HepG2 (cell line): ENCODE data around the gene PRDM15. TPM values are rescaled to one million over a fixed set of nuclear protein-coding genes. Genes with fewer than 3 reads are reported as not detected.

Source experiments
- ARNTL ChIP-seq: sonication (generic); formaldehyde crosslinking; IDR thresholded peaks from 2 replicates; pipeline ENCODE4 v1.4.0; 2020; ENCODE audit warnings: mild to moderate bottlenecking, missing genetic modification reagents
- ELF3 ChIP-seq: IDR thresholded peaks from 2 replicates; pipeline ENCODE4 v1.6.1; 2016; ENCODE audit warnings: missing genetic modification reagents, missing compliant biosample characterization
- FOXJ3 ChIP-seq: sonication (generic); formaldehyde crosslinking; IDR thresholded peaks from 2 replicates; pipeline ENCODE4 v1.4.0; 2020; ENCODE audit warnings: missing genetic modification reagents, mild to moderate bottlenecking, borderline replicate concordance
- FOXP1 ChIP-seq, 2 experiments: fragments of 450-650 bp in 1 of 2; IDR thresholded peaks; 2 replicates each; pipeline ENCODE4 v1.6.1; 2017 to 2018; ENCODE audit warnings: antibody characterized with exemption in 1 of 2
- GATAD1 ChIP-seq: IDR thresholded peaks from 2 replicates; pipeline ENCODE4 v1.6.1; 2016; ENCODE audit warnings: missing genetic modification reagents, missing compliant biosample characterization
- MIER3 ChIP-seq: IDR thresholded peaks from 2 replicates; pipeline ENCODE4 v1.6.1; 2016; ENCODE audit warnings: missing compliant biosample characterization, borderline replicate concordance
- MYC ChIP-seq: sonication (generic); formaldehyde crosslinking; IDR thresholded peaks from 2 replicates; pipeline ENCODE4 v1.9.0; 2021; ENCODE audit warnings: missing genetic modification reagents, borderline replicate concordance
- PHF20 ChIP-seq: sonication (generic); formaldehyde crosslinking; IDR thresholded peaks from 2 replicates; pipeline ENCODE4 v1.5.0; 2020; ENCODE audit warnings: mild to moderate bottlenecking, missing genetic modification reagents
- PPARG ChIP-seq: conservative IDR thresholded peaks from 2 replicates; pipeline ENCODE4 v1.6.1; 2016; ENCODE audit warnings: missing biosample characterization, missing genetic modification reagents
- SAP130 ChIP-seq: IDR thresholded peaks from 2 replicates; pipeline ENCODE4 v1.6.1; 2016; ENCODE audit warnings: low read depth
- SIN3B ChIP-seq: fragments of 150-350 bp; IDR thresholded peaks from 2 replicates; pipeline ENCODE4 v1.6.1; 2014; ENCODE audit warnings: low read length
- SMARCE1 ChIP-seq: fragments of 450-650 bp; IDR thresholded peaks from 2 replicates; pipeline ENCODE4 v1.6.1; 2017; ENCODE audit warnings: borderline replicate concordance
- SOX13 ChIP-seq, 3 experiments: fragments of 450-650 bp in 1 of 3; sonication (generic) in 1 of 3; formaldehyde crosslinking in 1 of 3; IDR thresholded peaks in 2 of 3; conservative IDR thresholded peaks in 1 of 3; 2 replicates each; pipeline versions ENCODE4 v1.5.0 to v1.6.1; 2016 to 2020; ENCODE audit warnings: antibody characterized with exemption in 1 of 3, mild to moderate bottlenecking in 1 of 3, missing compliant biosample characterization in 1 of 3, missing genetic modification reagents in 1 of 3, moderate library complexity in 1 of 3
- SOX5 ChIP-seq: IDR thresholded peaks from 2 replicates; pipeline ENCODE4 v1.6.1; 2016; ENCODE audit warnings: borderline replicate concordance
- SPEN ChIP-seq: sonication (generic); formaldehyde crosslinking; IDR thresholded peaks from 2 replicates; pipeline ENCODE4 v1.5.1; 2020; ENCODE audit warnings: low read depth, mild to moderate bottlenecking, missing genetic modification reagents
- ZEB1 ChIP-seq: IDR thresholded peaks from 2 replicates; pipeline ENCODE4 v1.6.1; 2012; ENCODE audit warnings: mild to moderate bottlenecking, low read depth, inconsistent platforms; ENCODE audit not compliant: insufficient replicate concordance
- ZNF441 ChIP-seq: sonication (generic); formaldehyde crosslinking; IDR thresholded peaks from 2 replicates; pipeline ENCODE4 v1.7.0; 2021; ENCODE audit warnings: missing genetic modification reagents, borderline replicate concordance
- ZNF775 ChIP-seq: sonication (generic); formaldehyde crosslinking; IDR thresholded peaks from 2 replicates; pipeline ENCODE4 v1.4.0; 2020; ENCODE audit warnings: missing genetic modification reagents, mild to moderate bottlenecking, moderate library complexity, borderline replicate concordance
- ZSCAN30 ChIP-seq: sonication (generic); formaldehyde crosslinking; IDR thresholded peaks from 2 replicates; pipeline ENCODE4 v1.5.0; 2020; ENCODE audit warnings: mild to moderate bottlenecking, missing genetic modification reagents
- polyA plus RNA-seq, 8 experiments: library from polyadenylated mRNA; depleted of rRNA in 3 of 8; stranded (reverse) in 7 of 8; unstranded in 1 of 8; fragments of >200 nt; fragmentation: Illumina TruSeq in 4 of 8; extraction: Trizol in 4 of 8; gene quantifications; 2 replicates each; pipeline versions ENCODE4 v1.2.1 to v1.2.3, GENCODE V29; 2011 to 2016; ENCODE audit warnings: low read depth in 4 of 8, missing spikeins in 1 of 8, mixed read lengths in 1 of 8; ENCODE audit not compliant: insufficient read depth in 1 of 8
- total RNA-seq, 5 experiments: library from RNA; depleted of rRNA; stranded (reverse); fragments of >200 nt; fragmentation: Illumina TruSeq; extraction: Trizol; gene quantifications; 2 replicates each; pipeline ENCODE4 v1.2.3, GENCODE V29; 2016; ENCODE audit warnings: low read depth in 1 of 5
- TF ChIP-seq, protein P1 (sequence below): sonication (generic); formaldehyde crosslinking; conservative IDR thresholded peaks from 2 replicates; pipeline ENCODE4 v1.8.0; 2022; ENCODE audit warnings: mild to moderate bottlenecking, moderate library complexity, missing genetic modification reagents
- TF ChIP-seq, protein P2 (sequence below): sonication (generic); formaldehyde crosslinking; IDR thresholded peaks from 2 replicates; pipeline ENCODE4 v1.5.1; 2020; ENCODE audit warnings: mild to moderate bottlenecking, missing genetic modification reagents, borderline replicate concordance

Gene PRDM15
- total and polyA plus RNA-seq, 2 of the 13 experiments (the other 11 are each of a cell fraction or from before 2014, with no cell fraction given): 4.0 to 6.9 TPM

DNA sequence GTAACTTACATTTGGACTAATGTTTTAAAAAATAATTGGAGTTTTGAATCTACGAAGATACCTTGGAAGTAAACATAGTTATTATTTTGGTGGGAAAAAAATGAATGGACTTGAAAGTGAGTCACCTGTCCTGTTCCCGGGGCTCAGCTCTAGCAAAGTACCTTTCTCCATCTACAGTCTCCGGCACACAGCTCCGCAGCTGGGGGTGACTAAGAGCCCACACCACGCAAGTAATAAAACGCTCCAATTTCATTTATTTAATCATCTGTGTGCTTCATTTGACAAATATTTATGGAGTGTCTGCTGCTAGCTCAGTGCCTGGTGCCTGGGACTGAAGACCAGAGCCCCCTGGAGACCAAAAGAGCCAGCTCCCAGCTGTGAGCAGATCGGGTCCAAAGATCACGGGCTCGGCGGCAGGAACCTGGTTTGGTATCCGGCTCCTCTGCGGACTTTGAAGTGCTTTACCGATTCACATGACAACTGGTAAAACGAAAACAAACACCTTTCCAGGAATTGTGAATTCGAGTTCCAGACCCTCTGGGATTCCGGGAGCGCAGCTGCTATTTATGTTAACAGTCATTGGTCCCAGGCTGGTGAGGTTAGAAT, 110.6 kb downstream of the PRDM15 start (continued):
- TF ChIP-seq ELF3 (CRISPR knock-in tag) (peak; percentile 75; the same call in 1 of the 2 replicates), FOXP1 (IDR thresholded peaks at IDR 0.05) (no peak), FOXP1 (CRISPR knock-in tag; IDR thresholded peaks at IDR 0.05) (peak; percentile 71), SOX5 (CRISPR knock-in tag) (peak; percentile 80; the same call in 1 of the 2 replicates), PHF20 (CRISPR knock-in tag) (peak; percentile 56), MIER3 (peak; percentile 65; the same call in 1 of the 2 replicates), GATAD1 (peak; percentile 35; the same call in 1 of the 2 replicates), ZSCAN30 (CRISPR knock-in tag) (no peak), SOX13 (IDR thresholded peaks at IDR 0.05) (peak; percentile 57), SOX13 (CRISPR knock-in tag; conservative IDR thresholded peaks at IDR 0.05 in 1 of 2, IDR thresholded peaks at IDR 0.05 in 1 of 2) (peak in 1 of 2 experiments; percentile 80; a peak in 2 of 4 replicates), MYC (CRISPR knock-in tag) (peak; percentile 30; the same call in 1 of the 2 replicates), ZNF775 (CRISPR knock-in tag) (no peak), ARNTL (CRISPR knock-in tag) (peak; percentile 63; the same call in 1 of the 2 replicates), SPEN (CRISPR knock-in tag) (peak; percentile 78; the same call in 1 of the 2 replicates), SAP130 (CRISPR knock-in tag) (peak; percentile 94), SIN3B (0 out of 2 replicates have a peak, but pooled peaks have one; percentile 22), ZNF441 (CRISPR knock-in tag) (0 out of 2 replicates have a peak, but pooled peaks have one; percentile 74), ZEB1 (peak; percentile 62), FOXJ3 (CRISPR knock-in tag) (peak; percentile 88), PPARG (CRISPR knock-in tag) (peak; percentile 52; the same call in 1 of the 2 replicates), SMARCE1 (no peak)
- TF ChIP-seq, protein P1, sequence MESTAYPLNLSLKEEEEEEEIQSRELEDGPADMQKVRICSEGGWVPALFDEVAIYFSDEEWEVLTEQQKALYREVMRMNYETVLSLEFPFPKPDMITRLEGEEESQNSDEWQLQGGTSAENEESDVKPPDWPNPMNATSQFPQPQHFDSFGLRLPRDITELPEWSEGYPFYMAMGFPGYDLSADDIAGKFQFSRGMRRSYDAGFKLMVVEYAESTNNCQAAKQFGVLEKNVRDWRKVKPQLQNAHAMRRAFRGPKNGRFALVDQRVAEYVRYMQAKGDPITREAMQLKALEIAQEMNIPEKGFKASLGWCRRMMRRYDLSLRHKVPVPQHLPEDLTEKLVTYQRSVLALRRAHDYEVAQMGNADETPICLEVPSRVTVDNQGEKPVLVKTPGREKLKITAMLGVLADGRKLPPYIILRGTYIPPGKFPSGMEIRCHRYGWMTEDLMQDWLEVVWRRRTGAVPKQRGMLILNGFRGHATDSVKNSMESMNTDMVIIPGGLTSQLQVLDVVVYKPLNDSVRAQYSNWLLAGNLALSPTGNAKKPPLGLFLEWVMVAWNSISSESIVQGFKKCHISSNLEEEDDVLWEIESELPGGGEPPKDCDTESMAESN (CRISPR knock-in tag): peak; percentile 27; the same call in 1 of the 2 replicates
- TF ChIP-seq, protein P2, sequence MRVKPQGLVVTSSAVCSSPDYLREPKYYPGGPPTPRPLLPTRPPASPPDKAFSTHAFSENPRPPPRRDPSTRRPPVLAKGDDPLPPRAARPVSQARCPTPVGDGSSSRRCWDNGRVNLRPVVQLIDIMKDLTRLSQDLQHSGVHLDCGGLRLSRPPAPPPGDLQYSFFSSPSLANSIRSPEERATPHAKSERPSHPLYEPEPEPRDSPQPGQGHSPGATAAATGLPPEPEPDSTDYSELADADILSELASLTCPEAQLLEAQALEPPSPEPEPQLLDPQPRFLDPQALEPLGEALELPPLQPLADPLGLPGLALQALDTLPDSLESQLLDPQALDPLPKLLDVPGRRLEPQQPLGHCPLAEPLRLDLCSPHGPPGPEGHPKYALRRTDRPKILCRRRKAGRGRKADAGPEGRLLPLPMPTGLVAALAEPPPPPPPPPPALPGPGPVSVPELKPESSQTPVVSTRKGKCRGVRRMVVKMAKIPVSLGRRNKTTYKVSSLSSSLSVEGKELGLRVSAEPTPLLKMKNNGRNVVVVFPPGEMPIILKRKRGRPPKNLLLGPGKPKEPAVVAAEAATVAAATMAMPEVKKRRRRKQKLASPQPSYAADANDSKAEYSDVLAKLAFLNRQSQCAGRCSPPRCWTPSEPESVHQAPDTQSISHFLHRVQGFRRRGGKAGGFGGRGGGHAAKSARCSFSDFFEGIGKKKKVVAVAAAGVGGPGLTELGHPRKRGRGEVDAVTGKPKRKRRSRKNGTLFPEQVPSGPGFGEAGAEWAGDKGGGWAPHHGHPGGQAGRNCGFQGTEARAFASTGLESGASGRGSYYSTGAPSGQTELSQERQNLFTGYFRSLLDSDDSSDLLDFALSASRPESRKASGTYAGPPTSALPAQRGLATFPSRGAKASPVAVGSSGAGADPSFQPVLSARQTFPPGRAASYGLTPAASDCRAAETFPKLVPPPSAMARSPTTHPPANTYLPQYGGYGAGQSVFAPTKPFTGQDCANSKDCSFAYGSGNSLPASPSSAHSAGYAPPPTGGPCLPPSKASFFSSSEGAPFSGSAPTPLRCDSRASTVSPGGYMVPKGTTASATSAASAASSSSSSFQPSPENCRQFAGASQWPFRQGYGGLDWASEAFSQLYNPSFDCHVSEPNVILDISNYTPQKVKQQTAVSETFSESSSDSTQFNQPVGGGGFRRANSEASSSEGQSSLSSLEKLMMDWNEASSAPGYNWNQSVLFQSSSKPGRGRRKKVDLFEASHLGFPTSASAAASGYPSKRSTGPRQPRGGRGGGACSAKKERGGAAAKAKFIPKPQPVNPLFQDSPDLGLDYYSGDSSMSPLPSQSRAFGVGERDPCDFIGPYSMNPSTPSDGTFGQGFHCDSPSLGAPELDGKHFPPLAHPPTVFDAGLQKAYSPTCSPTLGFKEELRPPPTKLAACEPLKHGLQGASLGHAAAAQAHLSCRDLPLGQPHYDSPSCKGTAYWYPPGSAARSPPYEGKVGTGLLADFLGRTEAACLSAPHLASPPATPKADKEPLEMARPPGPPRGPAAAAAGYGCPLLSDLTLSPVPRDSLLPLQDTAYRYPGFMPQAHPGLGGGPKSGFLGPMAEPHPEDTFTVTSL (CRISPR knock-in tag): peak; percentile 46; the same call in 1 of the 2 replicates
